DMS79 (cell line): ENCODE measurements around the gene RYR2.

Experiments
- DNase-seq: peaks from one replicate; lab custom pipeline; 2025; lab: John Stamatoyannopoulos, UW

RYR2 gene

DNA sequence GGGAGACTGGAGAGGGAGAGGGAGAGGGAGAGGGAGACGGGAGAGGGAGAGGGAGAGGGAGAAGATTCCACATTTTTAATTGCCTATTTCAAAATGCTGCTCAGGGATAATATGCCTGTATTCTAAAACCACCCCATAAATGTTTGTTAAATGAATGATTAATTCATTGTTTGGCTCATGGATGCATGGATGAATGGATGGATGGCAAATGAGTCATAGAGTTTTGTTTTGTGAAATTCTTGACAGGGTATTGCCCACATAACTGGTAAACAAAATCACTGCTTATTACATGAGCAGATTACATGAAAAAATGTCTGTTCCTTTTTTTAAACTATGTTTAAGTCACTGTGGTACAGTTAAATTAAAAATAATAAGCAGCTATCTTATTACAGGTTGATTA is 628.3 kb downstream of the RYR2 start:
- DNase-seq: no peak

DNA sequence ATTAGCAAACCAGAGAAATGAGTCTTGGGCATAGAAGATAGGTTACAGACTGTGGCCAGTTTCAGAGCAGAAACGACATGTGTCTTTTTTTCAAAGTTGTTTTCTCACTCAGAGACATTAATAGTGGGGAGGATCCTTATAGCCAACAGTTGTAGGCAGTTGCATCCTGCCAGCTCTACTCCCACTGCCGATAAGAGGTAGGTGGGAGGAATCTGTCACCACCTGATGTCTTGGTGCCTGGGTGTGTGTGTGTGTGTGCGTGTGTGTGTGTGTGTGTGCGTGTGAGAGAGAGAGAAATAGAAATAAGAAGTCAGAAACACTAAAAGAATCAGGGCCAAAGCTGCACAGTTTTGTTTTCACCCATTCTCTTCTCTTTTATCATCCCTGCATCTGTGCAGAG is 629.3 kb downstream of the RYR2 start:
- no peak for DNase-seq

DNA sequence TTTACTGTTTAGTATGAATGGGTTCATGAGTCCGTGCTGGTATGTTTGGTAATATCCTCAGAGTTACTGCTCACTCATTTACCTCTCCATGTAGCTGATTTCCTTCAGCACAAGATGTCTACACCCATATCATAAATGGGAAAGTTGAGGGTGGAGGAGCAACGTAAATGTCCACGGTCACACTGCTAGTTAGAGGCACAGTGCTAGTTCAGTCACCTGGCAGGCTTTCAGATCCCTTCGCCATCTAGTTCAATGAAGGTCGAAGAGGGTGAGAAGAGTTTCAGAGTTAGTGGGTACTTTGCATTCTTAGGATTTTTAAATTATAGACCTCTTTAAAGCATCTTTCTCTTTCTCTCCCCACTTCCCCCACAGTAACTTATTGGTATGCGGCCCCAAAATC is 630.0 kb downstream of the RYR2 start:
- no peak for DNase-seq

DNA sequence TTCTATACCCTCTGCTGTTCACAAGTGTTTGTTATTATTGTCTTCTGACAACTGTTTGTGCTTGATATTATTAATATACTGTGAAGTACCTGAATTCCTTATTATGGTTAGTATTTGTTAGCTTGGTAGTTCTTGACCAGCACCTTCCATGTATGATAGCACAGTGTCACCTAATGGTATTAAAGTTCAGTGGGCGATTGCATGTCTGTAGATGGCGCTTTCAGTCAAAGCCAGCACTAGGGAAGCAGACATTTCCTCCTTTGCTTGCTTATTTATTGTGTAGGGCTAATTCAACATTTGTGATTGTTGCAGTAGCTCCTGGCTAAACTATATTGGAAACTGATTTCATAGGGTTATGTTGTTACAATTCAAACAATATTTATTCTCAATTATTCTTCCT is 630.8 kb downstream of the RYR2 start:
- no peak for DNase-seq

DNA sequence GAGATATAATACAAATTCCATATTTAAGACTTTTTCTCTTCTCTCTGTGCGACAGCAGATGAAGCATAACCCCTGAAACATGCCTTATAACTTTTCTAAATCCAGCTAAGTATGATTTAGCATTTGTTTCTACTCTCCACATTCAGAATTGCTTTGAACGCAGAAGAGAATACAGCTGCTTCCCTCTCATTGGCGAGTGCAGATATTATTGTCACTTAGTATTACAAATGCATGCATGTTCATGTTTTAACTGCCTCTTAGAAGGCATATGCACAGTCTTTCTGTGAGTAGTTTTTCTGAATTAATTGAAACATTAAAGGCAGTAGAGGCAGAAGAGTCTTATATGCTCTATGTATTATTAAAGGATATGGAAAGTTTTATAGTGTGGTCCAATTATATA is 631.6 kb downstream of the RYR2 start:
- DNase-seq: no peak

DNA sequence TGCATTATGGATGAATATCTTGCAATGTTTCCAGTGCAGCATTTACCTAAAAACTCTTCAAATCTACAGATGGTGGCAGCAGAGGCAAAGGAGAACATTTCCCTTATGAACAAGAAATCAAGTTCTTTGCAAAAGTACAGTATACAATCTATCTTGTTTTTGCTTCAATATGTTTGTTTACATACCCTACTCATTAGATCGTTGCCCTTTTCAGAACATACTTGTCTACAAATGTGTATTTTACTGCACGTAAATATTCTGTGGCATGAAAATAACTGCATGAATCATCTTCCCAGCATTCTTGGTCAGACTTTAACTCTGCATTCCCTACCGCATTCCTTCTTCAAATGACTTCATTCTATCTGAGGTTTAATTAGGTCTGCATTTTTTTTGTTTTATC is 636.0 kb downstream of the RYR2 start:
- DNase-seq: no peak

DNA sequence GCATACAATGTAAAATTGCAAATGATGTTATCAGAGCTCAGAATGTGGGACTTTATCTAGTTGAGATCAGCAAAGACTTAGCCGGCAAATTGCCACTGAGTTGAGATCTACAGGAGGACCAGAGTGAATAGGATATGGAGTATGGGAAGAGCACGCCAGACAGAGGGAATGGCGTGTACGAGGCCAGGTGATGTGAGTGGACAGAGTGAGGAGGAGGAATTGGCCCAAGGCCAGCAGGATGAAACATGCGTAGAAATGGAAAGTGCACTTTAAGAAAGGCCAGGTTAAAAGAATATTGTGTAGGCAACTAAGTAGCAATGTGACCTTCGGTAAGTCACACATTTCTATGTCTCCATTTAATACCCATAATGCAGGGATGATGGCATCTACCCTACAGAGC is 637.7 kb downstream of the RYR2 start:
- DNase-seq: no peak

DNA sequence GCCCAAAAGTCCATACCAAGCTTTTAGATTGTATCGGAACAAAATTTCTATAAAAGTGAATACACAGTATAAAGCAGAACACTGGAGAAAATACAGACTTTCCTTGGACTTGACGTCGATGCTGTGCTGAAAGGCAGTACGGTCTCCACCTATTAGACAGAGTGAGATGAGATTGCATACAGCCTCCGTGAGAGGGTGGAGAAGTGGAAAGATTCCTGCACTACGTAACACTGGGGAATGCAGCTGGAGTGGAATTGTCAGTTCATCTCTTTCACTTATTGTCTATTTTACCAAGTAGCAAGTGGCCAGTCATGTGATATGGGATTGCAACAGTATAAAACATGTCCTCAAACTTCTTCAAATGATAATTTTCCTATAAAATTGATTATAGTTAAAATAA is 639.2 kb downstream of the RYR2 start:
- no peak for DNase-seq

DNA sequence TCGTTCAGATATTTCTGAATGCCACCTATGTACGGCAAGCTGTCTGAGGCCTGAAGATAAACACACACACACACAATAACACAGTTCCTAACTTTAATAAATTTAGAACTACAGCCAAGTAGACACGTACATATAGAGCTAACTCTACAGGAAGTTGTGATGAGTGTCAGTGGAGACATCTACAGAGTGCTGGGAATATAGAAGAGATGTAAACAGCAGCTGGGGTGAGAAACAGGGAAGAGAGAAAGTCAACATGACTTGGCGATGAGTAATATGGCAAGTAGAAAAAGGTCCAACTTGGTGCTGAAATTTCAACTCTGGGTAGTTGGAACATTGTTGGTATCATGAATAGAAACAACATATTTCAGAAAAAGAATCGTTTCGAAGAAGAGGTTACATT is 642.3 kb downstream of the RYR2 start:
- no peak for DNase-seq

DNA sequence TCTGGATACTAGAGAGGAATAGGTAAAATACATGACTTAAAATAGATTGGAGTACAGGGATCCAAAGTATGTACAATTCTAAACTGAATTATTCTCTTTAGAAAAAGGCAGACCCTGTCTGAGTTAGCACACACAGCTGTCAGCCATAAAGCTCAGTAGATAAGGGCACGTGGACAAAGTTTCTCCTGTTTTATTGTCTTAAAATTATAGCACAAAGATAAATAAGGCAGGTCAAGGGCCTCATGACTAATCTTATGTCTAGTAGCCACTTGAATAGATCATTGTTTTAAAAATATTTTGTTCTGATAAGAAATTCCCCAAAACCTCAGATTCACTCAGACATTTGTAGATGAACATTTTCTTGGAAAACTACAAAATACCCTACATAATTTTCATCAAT is 643.6 kb downstream of the RYR2 start:
- DNase-seq: no peak

DNA sequence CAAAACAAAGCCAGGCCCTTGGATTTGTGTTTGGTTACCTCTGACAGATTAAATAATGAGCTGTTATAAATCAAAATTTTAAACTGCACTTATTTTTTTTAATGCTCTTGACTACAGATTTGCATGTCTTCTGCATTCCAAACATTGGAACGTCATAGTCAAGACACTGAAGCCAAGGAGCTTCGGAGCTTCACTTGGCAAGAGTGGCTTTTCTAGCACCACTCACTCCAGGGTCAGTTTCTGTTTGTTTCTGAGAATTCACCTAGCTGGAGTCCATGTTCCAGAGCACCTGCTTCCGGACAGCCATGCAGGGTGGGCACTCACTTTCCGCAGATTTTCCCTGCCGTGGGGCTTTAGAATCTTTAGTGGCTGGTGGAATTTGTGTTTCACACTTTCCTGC is 645.8 kb downstream of the RYR2 start:
- no peak for DNase-seq

DNA sequence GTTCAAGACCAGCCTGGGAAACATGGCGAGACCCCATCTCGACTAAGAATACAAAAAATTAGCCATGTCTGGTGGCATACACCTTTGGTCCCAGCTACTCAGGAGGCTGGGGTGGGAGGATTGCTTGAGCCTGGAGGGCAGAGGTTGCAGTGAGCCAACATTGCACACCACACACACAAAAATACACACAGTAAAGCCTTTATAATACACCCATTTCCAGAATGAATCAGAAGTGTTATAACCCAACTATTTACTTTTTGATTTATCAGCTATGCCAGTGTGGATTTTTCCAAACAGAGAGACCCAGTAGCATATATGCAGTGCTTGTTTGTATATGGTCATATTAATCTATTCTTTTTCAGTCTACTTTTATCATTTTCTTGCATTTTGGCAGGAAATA is 648.7 kb downstream of the RYR2 start:
- DNase-seq: no peak

DNA sequence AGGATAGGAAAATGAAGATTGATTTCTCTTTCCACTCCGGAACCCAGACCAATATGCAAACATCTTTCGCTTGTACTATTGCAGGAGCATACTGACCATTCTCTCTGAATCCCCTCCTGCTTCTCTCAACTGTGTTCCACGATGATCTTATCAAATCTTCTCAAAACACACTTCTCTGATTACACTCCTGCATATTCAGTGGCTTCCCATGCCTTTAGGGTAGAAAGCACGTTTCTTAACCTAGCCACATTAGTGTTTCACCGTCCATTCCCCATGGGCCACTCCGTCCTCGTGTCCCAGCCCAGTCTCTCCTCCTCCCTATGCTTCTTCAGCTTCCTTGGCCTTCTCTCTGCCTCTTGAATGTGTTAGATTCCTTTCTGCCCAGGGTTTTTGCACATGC is 650.3 kb downstream of the RYR2 start:
- no peak for DNase-seq

DNA sequence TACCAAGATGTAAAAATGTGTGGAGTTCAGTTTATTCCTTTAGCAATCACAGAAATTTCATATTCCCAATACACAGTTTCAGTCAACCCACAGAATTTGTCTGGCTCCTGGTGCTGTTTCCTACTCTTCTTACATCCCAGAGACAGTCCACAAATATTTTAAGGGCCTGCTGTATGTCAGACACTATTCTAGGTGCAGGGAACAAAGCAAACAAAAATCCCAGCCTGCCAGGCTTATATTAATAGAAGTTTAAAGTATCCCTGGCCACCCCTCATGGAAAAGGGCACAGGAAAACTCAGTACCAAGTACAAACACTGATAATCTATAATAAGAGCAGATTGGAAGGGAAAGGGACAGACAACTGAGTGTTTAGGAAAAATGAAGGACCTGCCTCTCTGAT is 653.9 kb downstream of the RYR2 start:
- no peak for DNase-seq

DNA sequence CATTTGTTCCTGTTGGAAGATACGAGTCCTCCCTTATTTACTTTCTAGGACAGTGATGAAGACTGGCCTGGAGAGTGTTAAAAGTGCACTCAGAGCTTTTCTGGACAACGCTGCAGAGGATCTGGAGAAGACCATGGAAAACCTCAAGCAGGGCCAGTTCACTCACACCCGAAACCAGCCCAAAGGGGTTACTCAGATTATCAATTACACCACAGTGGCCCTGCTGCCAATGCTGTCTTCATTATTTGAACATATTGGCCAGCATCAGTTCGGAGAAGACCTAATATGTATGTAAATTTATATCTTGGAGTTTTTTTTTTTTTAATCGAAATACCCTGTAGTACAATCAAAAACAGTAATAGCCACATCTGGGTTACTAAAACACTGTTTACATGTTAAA is 658.2 kb downstream of the RYR2 start:
- no peak for DNase-seq

DNA sequence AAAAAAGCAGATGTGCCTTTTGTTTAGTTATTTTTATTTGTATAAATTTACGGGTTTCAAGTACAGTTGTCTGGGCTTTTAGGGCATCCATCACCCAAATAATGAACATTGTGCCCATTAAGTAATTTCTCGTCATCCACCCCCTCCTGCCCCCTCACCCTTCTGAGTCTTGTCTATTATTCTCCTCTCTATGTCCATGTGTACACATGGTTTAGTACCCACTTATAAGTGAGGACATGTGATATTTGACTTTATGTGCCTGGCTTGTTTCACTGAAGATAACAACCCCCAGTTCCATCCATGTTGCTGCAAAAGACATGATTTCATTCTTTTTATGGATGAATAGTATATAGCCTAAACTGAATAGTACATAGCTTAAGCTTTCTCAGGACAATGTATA is 659.5 kb downstream of the RYR2 start:
- DNase-seq: no peak

DNA sequence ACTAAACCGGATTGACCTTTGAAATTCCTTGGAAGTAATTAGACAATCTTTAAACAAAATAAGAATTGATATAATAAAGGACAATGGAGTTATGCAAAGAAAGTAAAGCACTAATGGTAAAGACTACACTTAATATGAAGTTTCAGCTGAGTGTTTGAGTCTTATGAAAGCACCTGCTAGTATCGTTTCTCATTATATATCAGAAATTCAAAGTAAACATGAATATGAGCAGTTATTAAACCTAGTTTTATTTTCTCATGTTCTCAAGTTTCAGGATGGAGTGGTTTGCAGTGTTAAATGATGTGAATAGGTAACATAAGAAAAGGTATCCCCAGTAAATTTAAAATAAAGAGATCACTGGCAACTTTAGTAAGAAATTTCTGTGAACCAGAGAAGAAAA is 660.2 kb downstream of the RYR2 start:
- DNase-seq: no peak

DNA sequence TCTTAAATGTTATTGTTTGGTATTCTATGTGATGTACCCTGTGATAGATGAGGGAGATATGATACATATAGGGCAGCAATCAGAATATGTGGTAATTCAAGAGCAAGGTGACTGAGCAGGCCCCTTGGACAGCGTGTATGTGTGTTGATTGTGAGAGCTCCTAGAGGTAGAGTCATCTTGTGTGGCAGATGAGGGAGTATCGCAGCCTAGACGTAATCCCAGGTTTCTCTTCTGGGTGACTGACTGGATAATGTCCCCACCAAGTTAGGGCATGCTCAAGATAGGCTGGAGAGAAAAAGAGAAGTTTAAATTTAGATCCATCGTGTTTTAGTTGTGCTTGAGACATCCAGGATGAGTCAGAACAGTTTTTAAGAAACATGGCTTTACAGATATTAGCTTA is 663.5 kb downstream of the RYR2 start:
- DNase-seq: no peak

DNA sequence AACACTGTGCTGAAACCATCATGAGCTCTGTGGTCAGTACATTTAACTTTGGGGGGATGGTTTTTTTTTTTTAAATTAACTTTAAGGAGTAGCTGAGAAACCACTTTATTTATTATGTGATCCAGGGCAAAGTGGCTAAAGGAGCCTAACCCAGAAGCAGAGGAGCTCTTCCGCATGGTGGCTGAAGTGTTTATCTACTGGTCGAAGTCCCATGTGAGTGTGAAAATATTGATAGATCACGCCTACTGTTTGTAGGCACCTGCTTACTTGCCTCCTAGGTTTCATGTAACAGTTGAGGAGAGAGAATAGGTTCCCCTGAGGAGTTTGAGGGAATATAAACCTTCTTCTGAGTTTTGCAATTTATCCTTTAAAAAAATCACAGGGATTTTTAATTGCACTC is 667.4 kb downstream of the RYR2 start:
- no peak for DNase-seq

DNA sequence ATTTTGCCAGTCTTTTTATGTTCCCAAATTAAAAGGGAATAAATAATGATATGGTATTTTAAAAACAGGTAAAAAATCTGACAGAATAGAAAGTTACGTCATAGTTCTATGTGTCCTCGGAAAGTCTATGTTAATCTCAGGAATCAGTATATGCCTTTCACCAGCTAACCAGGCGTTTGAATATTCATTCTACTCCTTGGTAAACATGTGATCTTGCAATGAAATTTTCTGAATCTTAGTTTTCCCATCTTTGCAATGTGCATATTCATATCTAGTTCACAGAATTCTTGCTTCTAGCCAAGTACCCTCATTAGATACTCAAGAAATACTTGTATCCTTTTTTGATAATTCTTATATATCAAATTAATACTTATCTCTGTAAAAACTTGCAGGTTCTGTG is 669.3 kb downstream of the RYR2 start:
- DNase-seq: no peak

DNA sequence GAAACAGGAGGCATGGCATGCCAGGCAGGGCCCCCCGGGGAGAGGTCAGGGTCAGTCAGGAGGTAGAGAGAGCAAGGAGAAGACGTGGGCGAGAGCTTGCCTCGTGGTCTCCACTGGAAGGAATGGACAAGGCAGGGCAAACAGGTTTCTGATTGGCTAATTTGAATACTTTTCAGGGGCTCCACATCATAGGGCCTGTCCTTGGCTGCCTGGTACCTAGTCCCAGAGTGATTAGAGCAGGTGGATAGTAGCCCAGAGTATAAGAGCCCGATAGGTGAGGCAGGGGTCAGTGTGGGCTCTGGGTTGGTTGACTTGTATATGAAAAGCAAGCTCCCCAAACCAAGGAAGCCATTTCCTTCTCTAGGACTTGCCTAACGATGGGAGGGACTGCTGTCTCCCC is 670.1 kb downstream of the RYR2 start:
- no peak for DNase-seq

DNA sequence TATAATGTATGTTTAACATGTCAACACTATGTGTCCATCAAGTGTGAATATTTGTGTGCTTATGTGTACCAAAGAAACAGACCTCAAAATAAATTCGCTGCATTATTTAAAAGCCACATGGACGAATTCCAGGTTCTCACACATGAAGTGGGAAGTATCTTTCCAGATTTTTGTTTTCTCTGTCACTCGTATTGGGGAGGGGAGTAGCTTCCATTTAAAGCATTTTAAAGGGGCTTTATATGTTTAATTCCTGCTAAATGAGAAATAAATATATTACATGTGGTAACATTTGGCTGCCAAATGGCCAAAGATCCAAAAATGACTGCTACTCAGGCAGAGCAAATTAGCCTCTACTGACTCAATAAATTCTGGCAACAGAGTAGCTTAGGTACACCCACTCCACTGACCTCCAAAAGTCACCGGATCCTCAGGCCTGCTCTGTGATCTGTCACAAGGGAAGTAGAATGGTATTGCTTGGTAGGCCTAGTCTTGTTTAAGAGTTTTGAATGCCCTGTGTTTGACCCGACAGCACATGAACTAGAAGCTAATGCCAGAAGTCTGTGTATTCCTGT is 670.7 kb downstream of the RYR2 start:
- no peak for DNase-seq

DNA sequence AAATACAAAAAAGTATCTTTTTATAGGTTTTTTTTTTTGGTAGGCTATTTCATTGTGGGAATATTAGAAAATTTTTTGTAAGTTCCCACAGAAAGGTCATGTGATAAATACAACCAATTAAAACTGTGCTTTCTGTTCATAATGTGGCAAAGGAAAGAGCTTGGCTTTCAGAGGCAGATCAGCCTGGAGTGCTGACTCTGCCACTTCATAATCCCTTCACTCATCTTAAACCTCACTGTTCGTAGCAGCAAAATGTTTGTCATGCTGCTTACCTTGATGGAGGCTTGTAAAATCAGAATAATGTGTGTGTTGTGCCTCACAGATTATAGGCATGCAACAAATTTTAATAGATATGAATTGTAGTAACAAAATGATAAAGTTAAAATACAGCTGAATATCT is 671.9 kb downstream of the RYR2 start:
- no peak for DNase-seq

DNA sequence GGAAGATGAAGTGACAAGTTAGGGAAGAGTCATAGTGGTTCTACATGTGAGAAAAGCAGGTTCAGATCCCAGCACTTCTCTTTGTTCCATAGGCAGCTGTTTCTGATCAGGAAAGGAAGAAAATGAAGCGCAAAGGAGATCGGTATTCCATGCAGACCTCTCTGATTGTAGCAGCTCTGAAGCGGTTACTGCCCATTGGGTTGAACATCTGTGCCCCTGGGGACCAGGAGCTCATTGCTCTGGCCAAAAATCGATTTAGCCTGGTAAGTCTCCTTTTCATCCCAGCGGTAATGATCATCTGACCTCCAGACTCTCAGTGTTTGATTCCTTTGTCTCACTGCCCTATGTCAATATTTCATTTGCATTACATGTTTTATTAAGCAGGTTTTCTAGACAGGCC is 675.1 kb downstream of the RYR2 start:
- no peak for DNase-seq

DNA sequence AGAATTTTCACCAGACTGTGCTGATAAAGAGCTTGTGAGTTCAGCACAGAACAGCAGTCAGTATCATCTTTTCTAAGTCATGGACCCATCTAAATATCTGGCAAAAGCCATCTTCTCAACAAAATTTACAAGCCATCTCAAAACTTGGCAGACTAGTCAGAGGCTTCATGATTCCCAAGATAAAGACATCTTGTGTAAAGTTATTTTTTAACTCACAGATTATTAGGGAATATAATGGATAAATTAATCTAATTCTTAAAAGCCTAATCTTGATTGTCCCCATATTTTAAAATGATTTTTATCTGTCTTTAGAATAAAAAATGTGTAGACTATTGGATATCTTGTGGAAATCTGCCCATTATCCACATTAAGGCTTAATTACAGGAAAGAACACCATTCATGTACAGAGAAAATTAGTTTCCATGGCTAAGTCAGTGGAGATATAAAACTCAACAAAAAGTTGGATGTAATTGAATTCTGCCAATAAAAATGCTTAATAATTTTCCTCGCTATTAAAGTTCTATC is 688.9 kb downstream of the RYR2 start:
- DNase-seq: no peak
